Femur (tissue), 1 donor: Measurements from ENCODE around the gene NR1H3.
"Not testable (repeated sequence)": the region's sequence is repeated elsewhere in the genome, so short reads cannot be mapped to it uniquely, and the experiment has no call there.

ENCODE experiments used
- DNase-seq: peaks from one replicate; pipeline ENCODE4 v3.0.0-alpha.2; 2017

NR1H3 gene

DNA sequence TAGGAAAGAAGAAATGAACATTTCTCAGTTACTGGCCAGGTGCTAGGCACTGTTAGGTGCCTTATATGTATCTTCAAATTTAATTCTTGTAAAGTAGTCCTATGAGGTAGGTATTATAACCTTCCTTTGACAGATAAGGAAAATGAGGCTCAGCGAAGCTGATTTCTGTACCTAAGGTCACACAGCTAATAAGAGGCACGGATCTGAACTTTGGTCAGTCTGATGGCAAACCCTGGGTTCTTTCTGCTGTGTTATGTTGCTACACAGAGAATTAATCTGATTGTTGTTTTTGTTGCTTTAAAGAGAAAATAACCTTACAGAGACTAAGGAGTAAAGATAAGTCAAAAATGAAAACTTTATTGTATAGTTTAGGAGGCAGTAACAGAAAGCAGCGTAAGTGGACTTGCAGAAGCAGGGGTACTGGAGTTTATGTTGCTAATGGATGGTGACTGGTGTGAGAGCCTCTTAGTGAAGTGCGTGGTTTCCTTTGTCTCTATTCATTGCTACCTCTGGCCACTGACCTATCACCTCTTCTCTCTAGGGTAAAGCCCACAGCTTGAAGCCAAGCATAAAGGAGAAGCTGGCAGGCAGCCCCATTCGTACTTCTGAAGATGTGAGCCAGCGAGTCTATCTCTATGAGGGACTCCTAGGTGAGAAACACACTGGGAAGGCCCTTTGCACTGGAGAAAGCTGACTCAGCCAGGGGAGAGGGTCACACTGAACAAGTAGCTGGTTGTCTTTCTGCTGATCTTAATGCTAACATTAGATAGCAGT is 50.4 kb downstream of the NR1H3 start:
- DNase-seq, result no peak

DNA sequence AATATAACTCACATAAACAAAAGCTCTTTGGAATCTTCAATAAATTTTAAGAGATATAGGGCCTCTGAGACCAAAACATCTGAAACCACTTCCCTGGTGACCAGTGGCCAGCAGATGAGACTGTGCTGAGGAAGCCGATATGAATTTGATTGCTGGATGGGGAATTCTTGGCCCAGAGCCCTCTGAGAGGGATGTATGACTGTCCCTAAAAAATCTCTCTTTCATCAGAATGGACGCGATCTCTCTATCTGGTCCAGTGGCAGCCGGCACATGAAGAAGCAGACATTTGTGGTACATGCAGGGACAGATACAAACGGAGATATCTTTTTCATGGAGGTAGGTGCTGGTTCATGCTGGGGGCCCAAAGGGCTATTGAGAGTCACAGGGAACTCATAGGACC is 57.2 kb downstream of the NR1H3 start:
- DNase-seq, result no peak

DNA sequence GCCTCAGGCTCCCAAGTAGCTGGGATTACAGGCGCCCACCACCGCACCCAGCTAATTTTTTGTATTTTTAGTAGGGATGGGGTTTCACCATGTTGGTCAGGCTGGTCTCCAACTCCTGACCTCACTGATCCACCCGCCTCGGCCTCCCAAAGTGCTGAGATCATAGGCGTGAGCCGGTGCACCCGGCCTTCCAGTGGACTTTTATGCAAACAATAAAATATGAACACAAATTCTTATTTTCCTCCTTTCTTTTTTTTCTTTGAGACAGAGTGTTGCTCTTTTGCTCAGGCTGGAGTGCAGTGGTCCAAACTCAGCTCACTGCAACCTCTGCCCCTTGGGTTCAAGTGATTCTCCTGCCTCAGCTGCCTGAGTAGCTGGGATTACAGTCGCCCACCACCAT is 58.7 kb downstream of the NR1H3 start:
- DNase-seq, result not testable (repeated sequence)

DNA sequence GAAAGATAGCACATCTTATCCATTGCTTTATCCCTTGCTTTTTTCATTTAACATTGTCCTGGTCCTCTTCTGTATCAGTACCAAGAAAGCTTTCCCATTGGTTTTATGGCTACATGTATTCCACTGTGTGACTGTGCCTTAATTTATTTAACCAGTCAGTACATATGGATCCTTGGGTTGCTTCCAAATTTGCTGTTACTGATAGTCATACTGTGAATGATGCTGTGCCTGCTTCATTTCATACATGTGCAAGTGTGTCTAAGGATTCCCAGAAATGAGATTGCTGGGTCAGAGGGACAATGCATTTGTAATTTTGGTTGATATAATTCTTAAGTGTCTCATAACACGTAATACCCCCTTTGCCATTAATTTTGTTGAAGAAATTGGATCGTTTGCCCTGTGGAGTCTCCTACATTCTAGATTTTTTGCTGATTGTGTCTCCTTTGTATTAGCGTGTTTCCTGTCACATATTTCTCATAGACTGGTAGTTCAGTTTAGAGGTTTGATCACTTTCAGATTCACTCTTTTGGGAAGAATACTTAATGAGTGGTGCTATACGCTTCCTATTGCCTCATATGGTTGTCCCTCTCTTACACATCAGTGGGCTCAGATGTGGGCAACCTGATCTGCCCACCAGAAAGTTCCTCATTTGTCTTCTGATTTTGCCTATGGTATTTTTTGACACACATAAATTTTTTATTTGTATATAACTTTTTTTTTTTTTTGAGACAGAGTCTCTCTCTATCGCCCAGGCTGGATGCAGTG is 59.5 kb downstream of the NR1H3 start:
- no peak for DNase-seq

DNA sequence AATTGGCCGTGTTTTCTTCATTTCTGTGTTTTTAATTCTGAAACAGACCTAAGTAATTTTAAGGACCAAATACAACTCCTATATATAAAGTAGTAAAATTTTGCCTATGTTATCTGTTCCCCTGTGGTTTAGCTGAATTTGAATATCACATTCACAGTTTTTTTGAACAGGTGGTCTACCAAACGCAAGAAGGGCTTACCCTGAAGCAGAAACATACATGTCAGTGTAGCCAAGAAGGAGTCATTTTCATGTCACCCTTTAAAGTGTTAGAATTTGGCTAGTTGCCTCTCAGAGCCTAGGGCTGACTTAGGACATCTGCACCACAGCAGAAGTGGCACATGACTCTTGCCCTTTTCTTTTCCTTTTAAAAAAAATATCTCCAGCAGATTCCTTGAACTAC is 60.4 kb downstream of the NR1H3 start:
- DNase-seq, result no peak
